ENCODE results near the gene ARID1B. TPM values are rescaled to one million over a fixed set of nuclear protein-coding genes. Genes with fewer than 3 reads are reported as not detected.

ARID1B gene
- total RNA-seq, 1 donor from 2014 or later, result 75.4 TPM

- Histone ChIP-seq H3K36me3 (ENCODE audit: insufficient read depth, low read length) (peaks cover 40% of the 10 kb centered on the region), H2AFZ (ENCODE audit: low read depth, low read length) (no peak overlapping the region), H3K9me3 (ENCODE audit: insufficient read depth, low read depth, low read length) (no peaks in the 10 kb centered on the region), H3K9ac (ENCODE audit: low read length) (no peak overlapping the region), H3K4me3 (ENCODE audit: insufficient read depth, low read depth, low read length) (no peak overlapping the region), H3K4me1 (ENCODE audit: insufficient read depth, low read length) (no peaks in the 10 kb centered on the region), H3K79me2 (ENCODE audit: insufficient read depth, low read length) (no peaks in the 10 kb centered on the region), H3K4me2 (ENCODE audit: low read length) (no peak overlapping the region), H4K20me1 (ENCODE audit: insufficient read depth, low read length) (peaks cover 4% of the 10 kb centered on the region), H3K27ac (ENCODE audit: low read depth, low read length) (no peak overlapping the region), H3K27me3 (ENCODE audit: insufficient read depth, low read length) (no peaks in the 10 kb centered on the region)
- Mint-ChIP-seq H3K4me1 (ENCODE audit: low read depth, unreplicated experiment) (peaks cover 5% of the 10 kb centered on the region), H3K36me3 (ENCODE audit: low read depth, unreplicated experiment) (peaks cover 27% of the 10 kb centered on the region), H3K9me3 (ENCODE audit: unreplicated experiment) (no peaks in the 10 kb centered on the region), H3K27ac (ENCODE audit: unreplicated experiment) (no peak overlapping the region), H3K27me3 (ENCODE audit: low read depth, unreplicated experiment) (no peaks in the 10 kb centered on the region), H3K4me3 (ENCODE audit: unreplicated experiment) (no peak overlapping the region)
- FAIRE-seq (no peak), DNase-seq (ENCODE audit: low read depth) (peak; percentile 17)
- TF ChIP-seq EZH2 (IDR thresholded peaks at IDR 0.05; ENCODE audit: insufficient read depth, low read length) (no peak), CTCF (IDR thresholded peaks at IDR 0.05; ENCODE audit: insufficient read depth, low read depth, low read length) (no peak)
Observed at GRCh38 chr6:157203312-157203744, 426.1 kb downstream of the ARID1B start.

GRCh38 chr6:157203764-157204163, 426.6 kb downstream of the ARID1B start:
- Histone ChIP-seq H3K4me3 (ENCODE audit: insufficient read depth, low read depth, low read length) (no peak overlapping the region), H3K4me2 (ENCODE audit: low read length) (no peak overlapping the region), H3K36me3 (ENCODE audit: insufficient read depth, low read length) (peaks cover 38% of the 10 kb centered on the region), H3K4me1 (ENCODE audit: insufficient read depth, low read length) (no peaks in the 10 kb centered on the region), H3K9me3 (ENCODE audit: insufficient read depth, low read depth, low read length) (no peaks in the 10 kb centered on the region), H3K27me3 (ENCODE audit: insufficient read depth, low read length) (no peaks in the 10 kb centered on the region), H4K20me1 (ENCODE audit: insufficient read depth, low read length) (peaks cover 4% of the 10 kb centered on the region), H3K9ac (ENCODE audit: low read length) (no peak overlapping the region), H2AFZ (ENCODE audit: low read depth, low read length) (no peak overlapping the region), H3K27ac (ENCODE audit: low read depth, low read length) (no peak overlapping the region), H3K79me2 (ENCODE audit: insufficient read depth, low read length) (no peaks in the 10 kb centered on the region)
- Mint-ChIP-seq H3K4me3 (ENCODE audit: unreplicated experiment) (no peak overlapping the region), H3K36me3 (ENCODE audit: low read depth, unreplicated experiment) (peaks cover 27% of the 10 kb centered on the region), H3K4me1 (ENCODE audit: low read depth, unreplicated experiment) (peaks cover 5% of the 10 kb centered on the region), H3K27me3 (ENCODE audit: low read depth, unreplicated experiment) (no peaks in the 10 kb centered on the region), H3K9me3 (ENCODE audit: unreplicated experiment) (no peaks in the 10 kb centered on the region), H3K27ac (ENCODE audit: unreplicated experiment) (no peak overlapping the region)
- TF ChIP-seq CTCF (IDR thresholded peaks at IDR 0.05; ENCODE audit: insufficient read depth, low read depth, low read length), result no peak
- no peak for TF ChIP-seq EZH2 (IDR thresholded peaks at IDR 0.05; ENCODE audit: insufficient read depth, low read length)
- DNase-seq (ENCODE audit: low read depth), result no peak
- FAIRE-seq, result no peak

GRCh38 chr6:157205473-157206358, 428.5 kb downstream of the ARID1B start:
- Histone ChIP-seq H3K27me3 (ENCODE audit: insufficient read depth, low read length) (no peaks in the 10 kb centered on the region), H2AFZ (ENCODE audit: low read depth, low read length) (no peak overlapping the region), H3K9ac (ENCODE audit: low read length) (no peak overlapping the region), H3K79me2 (ENCODE audit: insufficient read depth, low read length) (no peaks in the 10 kb centered on the region), H4K20me1 (ENCODE audit: insufficient read depth, low read length) (peaks cover 4% of the 10 kb centered on the region), H3K4me2 (ENCODE audit: low read length) (no peak overlapping the region), H3K27ac (ENCODE audit: low read depth, low read length) (no peak overlapping the region), H3K4me1 (ENCODE audit: insufficient read depth, low read length) (no peaks in the 10 kb centered on the region), H3K9me3 (ENCODE audit: insufficient read depth, low read depth, low read length) (no peaks in the 10 kb centered on the region), H3K4me3 (ENCODE audit: insufficient read depth, low read depth, low read length) (no peak overlapping the region), H3K36me3 (ENCODE audit: insufficient read depth, low read length) (peaks cover 31% of the 10 kb centered on the region)
- Mint-ChIP-seq H3K27ac (ENCODE audit: unreplicated experiment) (no peak overlapping the region), H3K9me3 (ENCODE audit: unreplicated experiment) (no peaks in the 10 kb centered on the region), H3K4me3 (ENCODE audit: unreplicated experiment) (no peak overlapping the region), H3K36me3 (ENCODE audit: low read depth, unreplicated experiment) (peaks cover 27% of the 10 kb centered on the region), H3K4me1 (ENCODE audit: low read depth, unreplicated experiment) (peaks cover 6% of the 10 kb centered on the region), H3K27me3 (ENCODE audit: low read depth, unreplicated experiment) (no peaks in the 10 kb centered on the region)
- DNase-seq (ENCODE audit: low read depth) (no peak), FAIRE-seq (no peak)
- TF ChIP-seq CTCF (IDR thresholded peaks at IDR 0.05; ENCODE audit: insufficient read depth, low read depth, low read length) (no peak), EZH2 (IDR thresholded peaks at IDR 0.05; ENCODE audit: insufficient read depth, low read length) (no peak)

Data from astrocyte (in vitro differentiated cells and primary cell).